ENCODE data around the gene BRI3BP.

- no peak for TF ChIP-seq CTCF (IDR thresholded peaks at IDR 0.05 in 8 of 11, conservative IDR thresholded peaks at IDR 0.05 in 3 of 11)
- no peak for TF ChIP-seq POLR2AphosphoS5 (IDR thresholded peaks at IDR 0.05)
- TF ChIP-seq POLR2A (IDR thresholded peaks at IDR 0.05): no peak
These were observed 39.2 kb downstream of the BRI3BP start for GRCh38 chr12:125032466-125033152.
